HEK293 (cell line): ENCODE results near the gene ZFYVE21.

Experiments used
- CTCF ChIA-PET: fragments of 350-600 bp; formaldehyde crosslinking; extraction: SDS; loops from one replicate; lab custom pipeline; 2021; ENCODE audit warnings: antibody characterized with exemption; lab: Yijun Ruan, JAX
- POLR2A ChIA-PET: fragments of 300-600 bp; formaldehyde crosslinking; extraction: SDS; loops from one replicate; lab custom pipeline; 2020; ENCODE audit warnings: antibody characterized with exemption, inconsistent platforms; lab: Yijun Ruan, JAX
- H3K27ac ChIP-seq: fragments of 200-500 bp; sonication (Bioruptor generic); 2 replicates; pipeline ENCODE4 v1.5.1; 2014; ENCODE audit warnings: low read depth, low read length, control low read depth, inconsistent platforms; ENCODE audit errors: extremely low read depth
- H3K36me3 ChIP-seq, 2 experiments: fragments of 200-500 bp in 1 of 2; sonication (Bioruptor generic) in 1 of 2; 1 replicate in 1 of 2; 2 replicates in 1 of 2; pipeline ENCODE4 v1.5.1; 2014 to 2017; ENCODE audit warnings: inconsistent platforms in 2 of 2, low read length in 2 of 2; ENCODE audit not compliant: control insufficient read depth in 2 of 2, insufficient read depth in 1 of 2
- H3K4me1 ChIP-seq: fragments of 200-500 bp; sonication (Bioruptor generic); 2 replicates; pipeline ENCODE4 v1.5.1; 2014; ENCODE audit warnings: mild to moderate bottlenecking, low read length, inconsistent platforms; ENCODE audit not compliant: control insufficient read depth, insufficient read depth
- H3K4me3 ChIP-seq: 2 replicates; pipeline ENCODE4 v1.5.1; 2011; ENCODE audit warnings: low read depth, mild to moderate bottlenecking, control low read depth, low read length, moderate library complexity
- H3K9me3 ChIP-seq: fragments of 200-500 bp; sonication (Bioruptor generic); 2 replicates; pipeline ENCODE4 v1.5.1; 2014; ENCODE audit warnings: low read depth, low read length, inconsistent platforms; ENCODE audit not compliant: control insufficient read depth, insufficient read depth
- IKZF3 ChIP-seq: fragments of 450-650 bp; IDR thresholded peaks from 2 replicates; pipeline ENCODE4 v1.5.0; 2018; ENCODE audit warnings: missing biosample characterization, mild to moderate bottlenecking, missing genetic modification characterization, moderate library complexity
- MZF1 ChIP-seq: fragments of 450-650 bp; formaldehyde crosslinking; IDR thresholded peaks from 2 replicates; pipeline ENCODE4 v1.5.1; 2017; ENCODE audit warnings: missing biosample characterization, missing genetic modification characterization, borderline replicate concordance
- SCRT1 ChIP-seq: fragments of 450-650 bp; formaldehyde crosslinking; IDR thresholded peaks from 2 replicates; pipeline ENCODE4 v1.5.1; 2016; ENCODE audit warnings: missing biosample characterization, missing genetic modification characterization, borderline replicate concordance
- ZBTB20 ChIP-seq: fragments of 450-650 bp; formaldehyde crosslinking; IDR thresholded peaks from 2 replicates; pipeline ENCODE4 v1.5.1; 2016; ENCODE audit warnings: missing biosample characterization, missing genetic modification characterization
- ZNF140 ChIP-seq: fragments of 450-650 bp; formaldehyde crosslinking; IDR thresholded peaks from 2 replicates; pipeline ENCODE4 v1.5.1; 2016; ENCODE audit warnings: missing biosample characterization, missing genetic modification characterization
- ZNF175 ChIP-seq: fragments of 450-650 bp; formaldehyde crosslinking; IDR thresholded peaks from 2 replicates; pipeline ENCODE4 v1.5.1; 2016; ENCODE audit warnings: missing biosample characterization, missing genetic modification characterization
- ZNF184 ChIP-seq: fragments of 450-650 bp; IDR thresholded peaks from 2 replicates; pipeline ENCODE4 v1.5.1; 2018; ENCODE audit warnings: missing biosample characterization, mild to moderate bottlenecking, missing genetic modification characterization
- ZNF473 ChIP-seq: fragments of 450-650 bp; formaldehyde crosslinking; IDR thresholded peaks from 2 replicates; pipeline ENCODE4 v1.5.1; 2017; ENCODE audit warnings: missing biosample characterization, missing genetic modification characterization
- ZNF549 ChIP-seq: fragments of 450-650 bp; IDR thresholded peaks from 2 replicates; pipeline ENCODE4 v1.5.1; 2018; ENCODE audit warnings: missing biosample characterization, missing genetic modification characterization, mild to moderate bottlenecking, inconsistent platforms, moderate library complexity
- ZNF561 ChIP-seq: fragments of 450-650 bp; IDR thresholded peaks from 2 replicates; pipeline ENCODE4 v1.5.1; 2018; ENCODE audit warnings: missing biosample characterization, missing genetic modification characterization, borderline replicate concordance
- ZNF596 ChIP-seq: fragments of 450-650 bp; IDR thresholded peaks from 2 replicates; pipeline ENCODE4 v1.5.0; 2018; ENCODE audit warnings: missing biosample characterization, mild to moderate bottlenecking, missing genetic modification characterization, moderate library complexity
- ZNF600 ChIP-seq: fragments of 450-650 bp; formaldehyde crosslinking; IDR thresholded peaks from 2 replicates; pipeline ENCODE4 v1.5.1; 2016; ENCODE audit warnings: missing biosample characterization, missing genetic modification characterization
- TF ChIP-seq, protein P1 (sequence below): fragments of 450-650 bp; formaldehyde crosslinking; IDR thresholded peaks from 2 replicates; pipeline ENCODE4 v1.5.1; 2016; ENCODE audit warnings: missing biosample characterization, missing genetic modification characterization
- TF ChIP-seq, protein P2 (sequence below): fragments of 450-650 bp; formaldehyde crosslinking; IDR thresholded peaks from 2 replicates; pipeline ENCODE4 v1.5.1; 2016; ENCODE audit warnings: missing biosample characterization, missing genetic modification characterization, borderline replicate concordance
- TF ChIP-seq, protein P3 (sequence below): fragments of 450-650 bp; formaldehyde crosslinking; IDR thresholded peaks from 2 replicates; pipeline ENCODE4 v1.5.1; 2016; ENCODE audit warnings: missing biosample characterization, missing genetic modification characterization

Gene ZFYVE21

DNA sequence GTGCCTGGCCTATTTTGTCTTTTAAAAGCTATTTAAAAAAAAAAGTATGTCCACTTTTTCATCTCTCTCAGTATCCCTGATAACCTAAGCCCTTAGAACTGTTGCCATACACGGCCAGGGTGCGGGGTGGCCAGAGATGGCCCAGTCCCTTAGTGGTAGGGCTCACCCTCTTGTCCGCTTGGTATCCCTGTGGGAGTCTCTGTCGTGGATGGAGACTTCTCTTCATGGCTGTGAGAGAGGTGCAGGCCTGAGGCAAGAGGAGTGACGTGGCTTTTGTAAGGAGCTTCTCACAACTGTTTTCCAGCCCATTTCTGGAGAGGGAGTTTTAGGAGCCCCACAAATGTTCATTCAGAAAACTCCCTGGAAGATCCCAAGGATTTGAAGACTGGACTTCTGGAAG, 27.2 kb upstream of the ZFYVE21 start (continued):
- TF ChIP-seq ZNF175 (no peak), ZNF549 (no peak), ZNF561 (no peak), ZNF184 (no peak), IKZF3 (no peak), SCRT1 (no peak), ZNF600 (tag by site-specific recombination) (no peak), ZNF596 (tag by site-specific recombination) (no peak), ZNF140 (tag by site-specific recombination) (no peak), ZNF473 (tag by site-specific recombination) (no peak), ZBTB20 (no peak)
- TF ChIP-seq, protein P1, sequence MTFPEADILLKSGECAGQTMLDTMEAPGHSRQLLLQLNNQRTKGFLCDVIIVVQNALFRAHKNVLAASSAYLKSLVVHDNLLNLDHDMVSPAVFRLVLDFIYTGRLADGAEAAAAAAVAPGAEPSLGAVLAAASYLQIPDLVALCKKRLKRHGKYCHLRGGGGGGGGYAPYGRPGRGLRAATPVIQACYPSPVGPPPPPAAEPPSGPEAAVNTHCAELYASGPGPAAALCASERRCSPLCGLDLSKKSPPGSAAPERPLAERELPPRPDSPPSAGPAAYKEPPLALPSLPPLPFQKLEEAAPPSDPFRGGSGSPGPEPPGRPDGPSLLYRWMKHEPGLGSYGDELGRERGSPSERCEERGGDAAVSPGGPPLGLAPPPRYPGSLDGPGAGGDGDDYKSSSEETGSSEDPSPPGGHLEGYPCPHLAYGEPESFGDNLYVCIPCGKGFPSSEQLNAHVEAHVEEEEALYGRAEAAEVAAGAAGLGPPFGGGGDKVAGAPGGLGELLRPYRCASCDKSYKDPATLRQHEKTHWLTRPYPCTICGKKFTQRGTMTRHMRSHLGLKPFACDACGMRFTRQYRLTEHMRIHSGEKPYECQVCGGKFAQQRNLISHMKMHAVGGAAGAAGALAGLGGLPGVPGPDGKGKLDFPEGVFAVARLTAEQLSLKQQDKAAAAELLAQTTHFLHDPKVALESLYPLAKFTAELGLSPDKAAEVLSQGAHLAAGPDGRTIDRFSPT (tag by site-specific recombination) = no peak
- TF ChIP-seq, protein P2, sequence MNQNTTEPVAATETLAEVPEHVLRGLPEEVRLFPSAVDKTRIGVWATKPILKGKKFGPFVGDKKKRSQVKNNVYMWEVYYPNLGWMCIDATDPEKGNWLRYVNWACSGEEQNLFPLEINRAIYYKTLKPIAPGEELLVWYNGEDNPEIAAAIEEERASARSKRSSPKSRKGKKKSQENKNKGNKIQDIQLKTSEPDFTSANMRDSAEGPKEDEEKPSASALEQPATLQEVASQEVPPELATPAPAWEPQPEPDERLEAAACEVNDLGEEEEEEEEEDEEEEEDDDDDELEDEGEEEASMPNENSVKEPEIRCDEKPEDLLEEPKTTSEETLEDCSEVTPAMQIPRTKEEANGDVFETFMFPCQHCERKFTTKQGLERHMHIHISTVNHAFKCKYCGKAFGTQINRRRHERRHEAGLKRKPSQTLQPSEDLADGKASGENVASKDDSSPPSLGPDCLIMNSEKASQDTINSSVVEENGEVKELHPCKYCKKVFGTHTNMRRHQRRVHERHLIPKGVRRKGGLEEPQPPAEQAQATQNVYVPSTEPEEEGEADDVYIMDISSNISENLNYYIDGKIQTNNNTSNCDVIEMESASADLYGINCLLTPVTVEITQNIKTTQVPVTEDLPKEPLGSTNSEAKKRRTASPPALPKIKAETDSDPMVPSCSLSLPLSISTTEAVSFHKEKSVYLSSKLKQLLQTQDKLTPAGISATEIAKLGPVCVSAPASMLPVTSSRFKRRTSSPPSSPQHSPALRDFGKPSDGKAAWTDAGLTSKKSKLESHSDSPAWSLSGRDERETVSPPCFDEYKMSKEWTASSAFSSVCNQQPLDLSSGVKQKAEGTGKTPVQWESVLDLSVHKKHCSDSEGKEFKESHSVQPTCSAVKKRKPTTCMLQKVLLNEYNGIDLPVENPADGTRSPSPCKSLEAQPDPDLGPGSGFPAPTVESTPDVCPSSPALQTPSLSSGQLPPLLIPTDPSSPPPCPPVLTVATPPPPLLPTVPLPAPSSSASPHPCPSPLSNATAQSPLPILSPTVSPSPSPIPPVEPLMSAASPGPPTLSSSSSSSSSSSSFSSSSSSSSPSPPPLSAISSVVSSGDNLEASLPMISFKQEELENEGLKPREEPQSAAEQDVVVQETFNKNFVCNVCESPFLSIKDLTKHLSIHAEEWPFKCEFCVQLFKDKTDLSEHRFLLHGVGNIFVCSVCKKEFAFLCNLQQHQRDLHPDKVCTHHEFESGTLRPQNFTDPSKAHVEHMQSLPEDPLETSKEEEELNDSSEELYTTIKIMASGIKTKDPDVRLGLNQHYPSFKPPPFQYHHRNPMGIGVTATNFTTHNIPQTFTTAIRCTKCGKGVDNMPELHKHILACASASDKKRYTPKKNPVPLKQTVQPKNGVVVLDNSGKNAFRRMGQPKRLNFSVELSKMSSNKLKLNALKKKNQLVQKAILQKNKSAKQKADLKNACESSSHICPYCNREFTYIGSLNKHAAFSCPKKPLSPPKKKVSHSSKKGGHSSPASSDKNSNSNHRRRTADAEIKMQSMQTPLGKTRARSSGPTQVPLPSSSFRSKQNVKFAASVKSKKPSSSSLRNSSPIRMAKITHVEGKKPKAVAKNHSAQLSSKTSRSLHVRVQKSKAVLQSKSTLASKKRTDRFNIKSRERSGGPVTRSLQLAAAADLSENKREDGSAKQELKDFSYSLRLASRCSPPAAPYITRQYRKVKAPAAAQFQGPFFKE (tag by site-specific recombination) = no peak

DNA sequence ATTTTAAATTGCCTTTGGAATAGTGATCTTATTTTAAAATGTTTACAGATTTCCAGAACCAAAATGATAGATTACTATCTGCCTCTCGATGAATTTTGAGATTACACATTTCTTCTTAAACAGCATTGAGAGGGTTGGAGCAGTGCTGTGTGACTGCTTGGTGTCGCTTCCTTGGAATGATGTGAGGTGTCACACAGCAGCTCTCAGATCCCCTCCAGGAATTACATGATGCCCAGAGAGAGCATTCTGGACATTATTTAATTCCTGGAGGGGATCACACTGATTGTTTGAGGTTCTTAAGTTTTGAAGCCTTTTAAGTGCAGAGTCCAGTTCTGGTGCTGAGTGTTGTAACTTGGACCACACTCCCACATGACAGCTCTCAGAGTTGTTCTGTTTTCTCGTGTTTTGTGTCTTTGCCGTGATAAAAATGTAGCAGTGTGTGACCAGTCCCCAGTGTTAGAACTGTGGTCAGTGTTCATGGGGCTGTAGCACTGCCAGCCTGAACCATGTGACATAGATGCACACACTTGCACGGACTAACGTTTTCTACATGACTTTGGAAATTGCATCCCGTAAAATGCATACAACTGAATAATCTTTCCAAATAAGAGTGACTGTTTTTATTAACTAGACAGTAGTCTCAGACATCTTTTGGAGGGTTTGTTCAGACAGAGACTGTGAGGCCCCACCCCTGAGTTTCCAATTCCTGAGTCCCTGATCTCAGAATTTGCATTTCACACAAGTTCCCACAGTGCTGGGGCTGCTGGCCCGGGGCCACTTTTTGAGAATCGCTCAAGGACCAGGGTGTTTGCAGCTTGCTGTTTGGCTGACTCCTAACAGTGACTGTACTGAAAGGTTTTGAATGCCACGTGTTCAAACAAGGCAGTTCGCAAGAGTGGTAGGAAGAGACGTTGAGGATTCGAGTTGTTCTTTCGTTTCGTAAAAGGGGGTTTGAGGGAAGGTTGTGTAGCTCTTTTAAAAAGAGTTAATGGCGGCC, 26.4 kb upstream of the ZFYVE21 start:
- CTCF ChIA-PET = no interaction called here

More for the DNA sequence above, 26.4 kb upstream of the ZFYVE21 start:
- Histone ChIP-seq H3K36me3 (peaks cover 22 to 82% of the 10 kb centered on the region in 2 experiments), H3K4me1 (no peaks in the 10 kb centered on the region), H3K27ac (no peak overlapping the region), H3K9me3 (no peaks in the 10 kb centered on the region), H3K4me3 (no peak overlapping the region)
- POLR2A ChIA-PET = interaction anchor here (0.6 kb wide), 1 partner anchor 231 kb away, joined by 4 read pairs; no protein-coding TSS in a partner anchor
- TF ChIP-seq, protein P3, sequence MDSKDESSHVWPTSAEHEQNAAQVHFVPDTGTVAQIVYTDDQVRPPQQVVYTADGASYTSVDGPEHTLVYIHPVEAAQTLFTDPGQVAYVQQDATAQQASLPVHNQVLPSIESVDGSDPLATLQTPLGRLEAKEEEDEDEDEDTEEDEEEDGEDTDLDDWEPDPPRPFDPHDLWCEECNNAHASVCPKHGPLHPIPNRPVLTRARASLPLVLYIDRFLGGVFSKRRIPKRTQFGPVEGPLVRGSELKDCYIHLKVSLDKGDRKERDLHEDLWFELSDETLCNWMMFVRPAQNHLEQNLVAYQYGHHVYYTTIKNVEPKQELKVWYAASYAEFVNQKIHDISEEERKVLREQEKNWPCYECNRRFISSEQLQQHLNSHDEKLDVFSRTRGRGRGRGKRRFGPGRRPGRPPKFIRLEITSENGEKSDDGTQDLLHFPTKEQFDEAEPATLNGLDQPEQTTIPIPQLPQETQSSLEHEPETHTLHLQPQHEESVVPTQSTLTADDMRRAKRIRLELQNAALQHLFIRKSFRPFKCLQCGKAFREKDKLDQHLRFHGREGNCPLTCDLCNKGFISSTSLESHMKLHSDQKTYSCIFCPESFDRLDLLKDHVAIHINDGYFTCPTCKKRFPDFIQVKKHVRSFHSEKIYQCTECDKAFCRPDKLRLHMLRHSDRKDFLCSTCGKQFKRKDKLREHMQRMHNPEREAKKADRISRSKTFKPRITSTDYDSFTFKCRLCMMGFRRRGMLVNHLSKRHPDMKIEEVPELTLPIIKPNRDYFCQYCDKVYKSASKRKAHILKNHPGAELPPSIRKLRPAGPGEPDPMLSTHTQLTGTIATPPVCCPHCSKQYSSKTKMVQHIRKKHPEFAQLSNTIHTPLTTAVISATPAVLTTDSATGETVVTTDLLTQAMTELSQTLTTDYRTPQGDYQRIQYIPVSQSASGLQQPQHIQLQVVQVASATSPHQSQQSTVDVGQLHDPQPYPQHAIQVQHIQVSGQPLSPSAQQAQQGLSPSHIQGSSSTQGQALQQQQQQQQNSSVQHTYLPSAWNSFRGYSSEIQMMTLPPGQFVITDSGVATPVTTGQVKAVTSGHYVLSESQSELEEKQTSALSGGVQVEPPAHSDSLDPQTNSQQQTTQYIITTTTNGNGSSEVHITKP (tag by site-specific recombination) = 0 out of 2 replicates have a peak, but pooled peaks have one; percentile 29
- no peak for TF ChIP-seq MZF1
